Thoracic aorta (tissue), 2 donors: Measurements from ENCODE around the gene CMTM7. TPM values are rescaled to one million over a fixed set of nuclear protein-coding genes. Genes with fewer than 3 reads are reported as not detected.

ENCODE experiments used
- ATAC-seq: fragments of 150-250 bp; one replicate; pipeline ENCODE4 v1.8.0; 2017; ENCODE audit warnings: low read depth; ENCODE audit not compliant: insufficient number of reproducible peaks, low FRiP score
- DNase-seq: peaks from one replicate; pipeline ENCODE4 v3.0.0-alpha.2; 2020; ENCODE audit warnings: low spot score
- H3K27ac ChIP-seq, 2 donors: fragments of 200-600 bp; sonication (generic); 1 replicate in 1 of 2; 2 replicates in 1 of 2; pipeline ENCODE4 v1.5.1; 2016; ENCODE audit warnings: mild to moderate bottlenecking in 2 of 2, moderate library complexity in 2 of 2
- H3K27me3 ChIP-seq: fragments of 200-600 bp; sonication (generic); replicated peaks from 2 replicates; pipeline ENCODE4 v1.6.0; 2016; ENCODE audit warnings: mild to moderate bottlenecking; ENCODE audit not compliant: insufficient read depth
- H3K36me3 ChIP-seq: fragments of 200-600 bp; sonication (generic); one replicate; pipeline ENCODE4 v1.5.1; 2016
- H3K4me1 ChIP-seq, 2 donors: fragments of 200-600 bp; sonication (generic); 1 replicate in 1 of 2; 2 replicates in 1 of 2; pipeline versions ENCODE4 v1.5.1 to v1.6.0; 2016; ENCODE audit warnings: low read depth in 2 of 2, mild to moderate bottlenecking in 1 of 2; ENCODE audit not compliant: control insufficient read depth in 1 of 2
- H3K4me3 ChIP-seq: fragments of 200-600 bp; sonication (generic); 2 replicates; pipeline ENCODE4 v1.5.1; 2016; ENCODE audit warnings: mild to moderate bottlenecking
- H3K9me3 ChIP-seq: fragments of 200-600 bp; sonication (generic); 2 replicates; pipeline ENCODE4 v1.5.1; 2016
- CTCF ChIP-seq: fragments of 200-600 bp; sonication (generic); IDR thresholded peaks from one replicate; pipeline ENCODE4 v1.5.1; 2019; ENCODE audit warnings: antibody characterized with exemption
- total RNA-seq, 2 donors: library from RNA; depleted of rRNA; stranded (reverse); fragments of >200 nt; gene quantifications; one replicate each; pipeline versions ENCODE4 v1.1.0 to v1.2.3, GENCODE V29; 2016

The CMTM7 gene
- total RNA-seq, 2 donors from 2014 or later: 10.3 to 21.5 TPM

GRCh38 chr3:32367442-32367841 lies 24.2 kb upstream of the CMTM7 start:
- Histone ChIP-seq H3K27me3 (no peaks in the 10 kb centered on the region), H3K4me3 (no peak overlapping the region), H3K4me1 (no peaks in the 10 kb centered on the region), H3K27ac (no peak overlapping the region), H3K9me3 (no peaks in the 10 kb centered on the region), H3K36me3 (no peaks in the 10 kb centered on the region)
- DNase-seq: no peak
- no peak for TF ChIP-seq CTCF
- ATAC-seq: no peak

DNA sequence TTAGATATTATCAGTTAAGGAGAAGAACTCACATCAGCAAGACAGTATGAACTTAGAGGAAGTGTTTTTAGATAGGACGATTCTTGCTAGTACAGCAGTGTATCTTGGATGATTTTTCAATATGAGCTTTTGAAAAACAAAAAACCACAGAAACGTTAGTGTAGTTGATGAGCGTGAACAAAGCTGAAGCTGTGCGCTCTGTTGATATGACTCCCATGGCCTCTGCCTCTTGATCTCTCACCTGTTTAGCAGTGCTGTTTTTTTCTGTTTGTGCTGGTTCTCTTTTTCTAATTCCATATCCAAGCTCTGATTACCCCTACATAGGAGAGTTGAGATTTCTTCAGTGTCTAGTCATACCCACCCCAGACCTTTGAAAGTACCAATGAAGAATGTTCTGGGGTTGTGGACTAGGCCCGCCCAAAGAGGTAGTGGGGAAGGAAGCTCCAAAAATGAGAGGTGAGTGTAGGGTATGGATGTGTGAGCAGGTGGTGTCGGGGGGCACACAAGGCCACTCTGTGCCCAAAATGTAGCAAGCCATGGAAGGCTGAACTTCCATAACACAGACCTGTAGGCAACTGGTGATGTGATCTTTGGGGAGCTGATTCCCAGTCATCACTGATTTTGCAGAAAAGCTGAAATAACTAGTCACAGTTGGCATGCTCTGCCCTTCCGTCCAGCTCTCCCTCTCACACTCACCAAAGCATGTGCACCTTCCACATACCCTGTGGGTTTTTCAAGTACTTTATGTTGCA lies 20.0 kb upstream of the CMTM7 start:
- H3K9me3 ChIP-seq: no peaks in the 10 kb centered on the region
- H3K4me1 ChIP-seq: peaks cover 0 to 2% of the 10 kb centered on the region in 2 donors
- no peak for ATAC-seq
- no peak for DNase-seq
- H3K27me3 ChIP-seq: no peaks in the 10 kb centered on the region
- no peaks in the 10 kb centered on the region for H3K36me3 ChIP-seq
- H3K4me3 ChIP-seq: no peak overlapping the region
- H3K27ac ChIP-seq: no peak overlapping the region
- no peak for TF ChIP-seq CTCF

- peaks cover 0 to 2% of the 10 kb centered on the region in 2 donors for H3K4me1 ChIP-seq
- ATAC-seq: no peak
- H3K27me3 ChIP-seq: no peaks in the 10 kb centered on the region
- H3K27ac ChIP-seq: no peak overlapping the region
- no peak for DNase-seq
- H3K36me3 ChIP-seq: no peaks in the 10 kb centered on the region
- TF ChIP-seq CTCF: no peak
- H3K9me3 ChIP-seq: no peaks in the 10 kb centered on the region
- H3K4me3 ChIP-seq: no peak overlapping the region
Observed at GRCh38 chr3:32372213-32372490, 19.5 kb upstream of the CMTM7 start.

DNA sequence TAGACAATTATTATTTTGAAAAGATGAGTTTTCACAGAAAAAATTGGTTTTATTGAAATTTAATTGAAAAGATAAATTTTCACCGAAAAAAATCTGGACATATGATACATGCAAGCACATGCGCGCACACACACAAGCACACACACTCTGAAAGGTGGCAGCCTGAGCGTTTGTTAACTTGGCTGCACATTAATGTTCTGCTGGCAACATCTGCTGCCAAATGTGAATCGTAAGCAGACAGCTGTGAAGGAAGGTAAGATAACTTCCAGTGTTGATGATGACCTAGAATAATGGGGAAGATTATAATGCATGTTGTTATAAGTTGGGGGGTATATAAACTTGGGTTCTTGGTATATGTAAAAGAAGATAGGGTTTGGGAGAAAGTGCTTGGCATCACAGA lies 18.4 kb upstream of the CMTM7 start:
- DNase-seq: no peak
- no peak overlapping the region for H3K4me3 ChIP-seq
- TF ChIP-seq CTCF: no peak
- no peaks in the 10 kb centered on the region for H3K27me3 ChIP-seq
- H3K36me3 ChIP-seq: no peaks in the 10 kb centered on the region
- H3K4me1 ChIP-seq: peaks cover 0 to 2% of the 10 kb centered on the region in 2 donors
- no peak overlapping the region for H3K27ac ChIP-seq
- H3K9me3 ChIP-seq: no peaks in the 10 kb centered on the region
- ATAC-seq: no peak

DNA sequence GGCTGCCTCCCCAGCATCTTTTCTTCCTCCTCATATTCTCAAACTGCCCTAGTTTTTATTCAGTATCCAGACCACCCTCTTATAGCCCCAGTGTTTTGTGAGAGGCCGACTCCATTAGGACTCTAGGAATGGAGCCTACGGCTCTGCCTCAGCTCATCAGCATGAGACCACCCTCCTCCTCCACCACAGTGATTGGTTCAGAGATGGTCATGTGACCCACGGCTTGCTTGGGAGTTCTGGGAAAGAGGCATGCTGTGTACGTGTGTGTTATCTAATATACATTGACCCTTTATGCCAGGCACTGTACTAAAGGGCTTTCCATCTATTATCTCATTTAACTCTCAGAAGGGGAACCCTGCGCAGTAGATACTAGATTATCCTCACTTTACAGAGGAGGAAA lies 17.8 kb upstream of the CMTM7 start:
- H3K4me1 ChIP-seq: peaks cover 0 to 2% of the 10 kb centered on the region in 2 donors
- no peaks in the 10 kb centered on the region for H3K36me3 ChIP-seq
- no peak for TF ChIP-seq CTCF
- ATAC-seq (no peak), DNase-seq (no peak)
- no peak overlapping the region for H3K27ac ChIP-seq
- no peaks in the 10 kb centered on the region for H3K27me3 ChIP-seq
- no peaks in the 10 kb centered on the region for H3K9me3 ChIP-seq
- H3K4me3 ChIP-seq: no peak overlapping the region
